Frontal cortex (tissue), 4 donors: ENCODE results near the gene CDH4. TPM values are rescaled to one million over a fixed set of nuclear protein-coding genes. Genes with fewer than 3 reads are reported as not detected.

Experiments
- DNase-seq, 2 donors: peaks; one replicate each; pipeline ENCODE4 v3.0.0; 2012; ENCODE audit warnings: low spot score in 2 of 2
- FAIRE-seq: peaks from 2 replicates; lab custom pipeline; 2012; peaks lifted over from hg19 to GRCh38; lab: Jason Lieb, UNC
- total RNA-seq: library from RNA; depleted of rRNA; stranded (reverse); fragments of >200 nt; gene quantifications from one replicate; pipeline ENCODE4 v1.2.3, GENCODE V29; 2014
- donor health status: control.
- donor health status: control.
- donor health status: control.

The CDH4 gene
- total RNA-seq, 1 donor from 2014 or later = 22.8 TPM

GRCh38 chr20:61779176-61779965 is 527.3 kb downstream of the CDH4 start:
- DNase-seq (no peak), FAIRE-seq (no peak)

- DNase-seq = no peak
- no peak for FAIRE-seq
Observed at GRCh38 chr20:61780066-61780465, 528.0 kb downstream of the CDH4 start.

GRCh38 chr20:61784801-61785566 is 532.9 kb downstream of the CDH4 start:
- DNase-seq (no peak), FAIRE-seq (no peak)

- FAIRE-seq (no peak), DNase-seq (no peak)
Observed at GRCh38 chr20:61785567-61785816, 533.4 kb downstream of the CDH4 start.

GRCh38 chr20:61786230-61786629 is 534.2 kb downstream of the CDH4 start:
- FAIRE-seq = no peak
- DNase-seq = peak in 1 of 2 donors; percentile 55

GRCh38 chr20:61788343-61788742 is 536.3 kb downstream of the CDH4 start:
- FAIRE-seq (no peak), DNase-seq (no peak)

GRCh38 chr20:61789329-61789728 is 537.3 kb downstream of the CDH4 start:
- no peak for DNase-seq
- FAIRE-seq = no peak

- DNase-seq = no peak
- no peak for FAIRE-seq
Observed at GRCh38 chr20:61790116-61790827, 538.2 kb downstream of the CDH4 start.

- no peak for FAIRE-seq
- no peak for DNase-seq
Observed at GRCh38 chr20:61791995-61792394, 539.9 kb downstream of the CDH4 start.

- no peak for FAIRE-seq
- no peak for DNase-seq
Observed at GRCh38 chr20:61795669-61796630, 543.9 kb downstream of the CDH4 start.

- DNase-seq (no peak), FAIRE-seq (no peak)
Observed at GRCh38 chr20:61796738-61797137, 544.7 kb downstream of the CDH4 start.

GRCh38 chr20:61797200-61797599 is 545.1 kb downstream of the CDH4 start:
- no peak for DNase-seq
- FAIRE-seq = no peak

GRCh38 chr20:61797971-61798411 is 545.9 kb downstream of the CDH4 start:
- DNase-seq = no peak
- no peak for FAIRE-seq

GRCh38 chr20:61798632-61799031 is 546.6 kb downstream of the CDH4 start:
- FAIRE-seq (no peak), DNase-seq (no peak)

GRCh38 chr20:61799394-61799923 is 547.4 kb downstream of the CDH4 start:
- FAIRE-seq (no peak), DNase-seq (no peak)

GRCh38 chr20:61799928-61800327 is 547.9 kb downstream of the CDH4 start:
- FAIRE-seq (no peak), DNase-seq (no peak)

- DNase-seq (no peak), FAIRE-seq (no peak)
Observed at GRCh38 chr20:61800359-61801064, 548.5 kb downstream of the CDH4 start.

GRCh38 chr20:61801065-61801360 is 549.0 kb downstream of the CDH4 start:
- no peak for DNase-seq
- no peak for FAIRE-seq

- no peak for FAIRE-seq
- no peak for DNase-seq
Observed at GRCh38 chr20:61801428-61801827, 549.4 kb downstream of the CDH4 start.
